ENCODE results near the gene GLP1R.
"Not testable (repeated sequence)": the region's sequence is repeated elsewhere in the genome, so short reads cannot be mapped to it uniquely, and the experiment has no call there.

Gene GLP1R

GRCh38 chr6:39128832-39129231 lies 80.3 kb downstream of the GLP1R start:
- no peak overlapping the region for H3K4me3 ChIP-seq (ENCODE audit: low read depth, low read length)
- TF ChIP-seq CTCF (IDR thresholded peaks at IDR 0.05; ENCODE audit: low read depth, low read length): no peak

- no peak overlapping the region for H3K4me3 ChIP-seq (ENCODE audit: low read depth, low read length)
- no peak for TF ChIP-seq CTCF (IDR thresholded peaks at IDR 0.05; ENCODE audit: low read depth, low read length)
Measured at GRCh38 chr6:39130691-39131090, 82.1 kb downstream of the GLP1R start.

- H3K4me3 ChIP-seq (ENCODE audit: low read depth, low read length): not testable (repeated sequence)
Measured at GRCh38 chr6:39134761-39135160, 86.2 kb downstream of the GLP1R start.

GRCh38 chr6:39136207-39136606 lies 87.6 kb downstream of the GLP1R start:
- H3K4me3 ChIP-seq (ENCODE audit: low read depth, low read length): not testable (repeated sequence)

- no peak overlapping the region for H3K4me3 ChIP-seq (ENCODE audit: low read depth, low read length)
- no peak for TF ChIP-seq CTCF (IDR thresholded peaks at IDR 0.05; ENCODE audit: low read depth, low read length)
Measured at GRCh38 chr6:39137245-39137644, 88.7 kb downstream of the GLP1R start.

Data from WI38 (cell line).